ENCODE measurements around the gene ARHGAP12.

ARHGAP12 gene

DNA sequence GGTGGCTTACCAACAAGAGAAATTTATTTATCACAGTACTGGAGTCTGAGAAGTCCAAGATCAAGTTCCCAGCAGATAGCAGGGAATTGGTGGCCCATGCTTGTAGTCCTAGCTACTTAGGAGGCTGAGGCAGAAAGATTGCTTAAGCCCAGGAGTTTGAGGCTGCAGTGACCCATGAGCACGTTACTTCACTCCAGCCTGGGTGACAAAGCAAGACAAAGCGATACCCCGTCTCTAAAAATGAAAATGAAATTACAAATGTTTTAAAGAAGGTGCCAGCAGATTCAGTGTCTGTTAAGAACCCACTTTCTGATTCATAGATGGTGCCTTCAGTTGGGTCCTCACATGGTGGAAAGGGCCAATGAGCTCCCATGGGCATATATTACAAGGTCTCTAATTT, 20.6 kb upstream of the ARHGAP12 start:
- no peak for DNase-seq (ENCODE audit: low read depth in 2 of 2)
- TF ChIP-seq, protein P1, sequence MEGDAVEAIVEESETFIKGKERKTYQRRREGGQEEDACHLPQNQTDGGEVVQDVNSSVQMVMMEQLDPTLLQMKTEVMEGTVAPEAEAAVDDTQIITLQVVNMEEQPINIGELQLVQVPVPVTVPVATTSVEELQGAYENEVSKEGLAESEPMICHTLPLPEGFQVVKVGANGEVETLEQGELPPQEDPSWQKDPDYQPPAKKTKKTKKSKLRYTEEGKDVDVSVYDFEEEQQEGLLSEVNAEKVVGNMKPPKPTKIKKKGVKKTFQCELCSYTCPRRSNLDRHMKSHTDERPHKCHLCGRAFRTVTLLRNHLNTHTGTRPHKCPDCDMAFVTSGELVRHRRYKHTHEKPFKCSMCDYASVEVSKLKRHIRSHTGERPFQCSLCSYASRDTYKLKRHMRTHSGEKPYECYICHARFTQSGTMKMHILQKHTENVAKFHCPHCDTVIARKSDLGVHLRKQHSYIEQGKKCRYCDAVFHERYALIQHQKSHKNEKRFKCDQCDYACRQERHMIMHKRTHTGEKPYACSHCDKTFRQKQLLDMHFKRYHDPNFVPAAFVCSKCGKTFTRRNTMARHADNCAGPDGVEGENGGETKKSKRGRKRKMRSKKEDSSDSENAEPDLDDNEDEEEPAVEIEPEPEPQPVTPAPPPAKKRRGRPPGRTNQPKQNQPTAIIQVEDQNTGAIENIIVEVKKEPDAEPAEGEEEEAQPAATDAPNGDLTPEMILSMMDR (IDR thresholded peaks at IDR 0.05; ENCODE audit: low read depth, low read length), result no peak
- no peak overlapping the region for H3K4me3 ChIP-seq (replicated peaks in 1 of 2; ENCODE audit: low read depth in 2 of 2, low read length in 2 of 2)

DNA sequence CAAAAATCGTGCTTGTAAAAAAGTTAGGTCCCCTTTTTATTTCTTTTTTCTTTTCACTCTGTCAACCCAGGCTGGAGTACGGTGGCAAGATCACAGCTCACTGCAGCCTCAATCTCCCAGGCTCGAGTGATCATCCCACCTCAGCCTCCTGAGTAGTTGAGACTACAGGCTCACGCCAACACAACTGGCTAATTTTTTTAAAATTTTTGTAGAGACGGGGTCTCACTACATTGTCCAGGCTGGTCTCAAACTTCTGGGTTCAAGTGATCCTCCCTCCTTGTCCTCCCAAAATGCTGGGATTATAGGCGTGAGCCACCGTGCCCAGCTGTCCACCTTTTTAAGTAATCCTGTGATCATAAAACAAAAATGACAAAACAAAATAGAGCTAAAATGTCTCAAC, 19.4 kb upstream of the ARHGAP12 start:
- no peak for DNase-seq (ENCODE audit: low read depth in 2 of 2)
- H3K4me3 ChIP-seq (replicated peaks in 1 of 2; ENCODE audit: low read depth in 2 of 2, low read length in 2 of 2), result peak overlapping the region in 1 of 2 donors; percentile 13
- TF ChIP-seq, protein P1 (IDR thresholded peaks at IDR 0.05; ENCODE audit: low read depth, low read length), result no peak

DNA sequence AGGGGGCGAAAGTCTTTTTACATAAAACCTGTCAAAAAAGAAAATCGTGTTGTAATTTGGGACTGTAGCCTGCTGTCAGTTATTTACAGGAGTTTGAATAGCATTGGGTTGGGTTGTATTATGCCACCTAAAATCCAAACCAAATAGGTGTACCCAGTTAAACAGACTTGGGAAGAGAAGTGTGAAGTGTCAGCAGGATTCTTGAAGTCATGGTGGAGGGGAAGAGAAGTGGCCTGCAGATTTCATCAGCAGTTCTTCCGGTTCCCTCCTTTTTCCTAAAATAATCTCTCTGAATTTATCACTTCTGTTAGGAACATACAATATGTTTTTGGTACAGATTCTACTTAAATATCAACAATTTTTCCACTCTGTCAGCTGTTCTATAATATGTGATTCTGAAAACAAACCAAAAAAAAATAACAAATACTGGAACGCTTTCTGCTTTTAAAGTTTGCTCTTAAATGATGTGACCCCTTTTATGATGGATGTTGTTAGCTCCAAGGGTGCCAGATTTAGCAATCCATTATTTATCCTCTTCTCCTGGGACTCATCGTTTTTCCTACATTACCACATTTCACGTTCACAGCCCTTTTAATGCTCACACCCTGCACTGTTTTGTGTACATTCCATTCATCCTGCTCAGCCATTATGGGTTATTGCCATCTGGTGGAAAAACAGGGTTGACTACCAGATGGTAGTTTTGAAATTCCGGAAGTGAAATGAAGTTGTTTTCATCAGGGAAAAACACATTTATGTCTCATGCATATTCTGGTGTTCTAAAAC, 18.7 kb upstream of the ARHGAP12 start:
- peak overlapping the region in 1 of 2 donors; percentile 13 for H3K4me3 ChIP-seq (replicated peaks in 1 of 2; ENCODE audit: low read depth in 2 of 2, low read length in 2 of 2)
- peak; percentile 93 to 96 for DNase-seq (ENCODE audit: low read depth in 2 of 2)
- TF ChIP-seq, protein P1 (IDR thresholded peaks at IDR 0.05; ENCODE audit: low read depth, low read length), result peak; percentile 28

DNA sequence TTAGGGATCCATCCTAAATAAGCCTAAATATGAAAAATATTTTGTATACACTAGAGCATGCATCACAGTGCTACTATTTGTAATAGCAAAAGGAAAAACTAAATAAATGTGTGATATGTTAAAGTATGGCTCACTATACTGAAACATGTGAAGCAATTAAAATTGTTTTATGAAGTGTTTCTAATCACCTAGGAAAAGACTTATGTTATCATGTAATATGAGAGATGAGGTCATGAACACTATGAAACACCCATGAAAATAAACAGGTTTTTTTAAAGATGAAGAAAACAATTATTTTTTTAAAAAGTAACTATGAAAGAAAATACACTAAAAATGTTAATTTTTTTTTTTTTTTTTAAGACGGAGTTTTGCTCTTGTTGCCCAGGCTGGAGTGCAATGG, 16.8 kb upstream of the ARHGAP12 start:
- DNase-seq (ENCODE audit: low read depth in 2 of 2), result no peak
- no peak overlapping the region for H3K4me3 ChIP-seq (replicated peaks in 1 of 2; ENCODE audit: low read depth in 2 of 2, low read length in 2 of 2)
- TF ChIP-seq, protein P1 (IDR thresholded peaks at IDR 0.05; ENCODE audit: low read depth, low read length), result no peak

DNA sequence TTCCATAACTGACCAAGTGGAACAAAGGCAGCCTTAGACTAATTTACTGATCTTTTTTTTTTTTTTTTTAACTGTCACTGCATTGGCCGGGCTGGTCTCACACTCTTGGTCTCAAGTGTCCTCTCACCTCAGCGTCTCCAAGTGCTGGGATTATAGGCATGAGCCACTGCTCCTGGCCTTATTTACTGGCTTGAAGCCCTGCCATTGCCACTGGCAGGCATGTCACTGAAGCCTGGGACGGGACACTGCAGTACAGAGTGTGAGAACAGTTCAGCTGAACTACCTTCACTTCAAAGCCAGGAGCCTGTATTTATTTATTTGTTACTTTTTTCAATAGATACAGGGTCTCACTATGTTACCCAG, 15.4 kb upstream of the ARHGAP12 start:
- no peak for DNase-seq (ENCODE audit: low read depth in 2 of 2)
- no peak overlapping the region for H3K4me3 ChIP-seq (replicated peaks in 1 of 2; ENCODE audit: low read depth in 2 of 2, low read length in 2 of 2)
- TF ChIP-seq, protein P1 (IDR thresholded peaks at IDR 0.05; ENCODE audit: low read depth, low read length), result no peak

DNA sequence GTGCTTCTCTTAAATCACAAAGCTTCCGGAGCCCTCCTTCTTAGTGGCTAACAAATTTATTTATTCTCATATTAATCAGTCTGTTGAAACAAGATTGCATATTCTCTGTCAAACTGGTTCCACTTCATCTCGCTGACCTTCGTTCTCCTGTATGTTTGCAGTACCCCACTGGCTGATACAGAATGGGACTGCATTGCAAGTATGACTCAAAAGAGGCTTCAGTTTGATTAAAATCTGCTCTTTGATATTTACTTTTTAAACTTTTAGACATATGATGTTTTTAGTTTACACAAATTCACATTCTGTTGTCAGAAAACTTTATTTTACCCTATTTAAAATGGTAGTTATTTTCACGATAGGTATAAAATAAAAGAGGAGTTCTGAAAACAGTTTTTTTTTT, 14.3 kb upstream of the ARHGAP12 start:
- no peak overlapping the region for H3K4me3 ChIP-seq (replicated peaks in 1 of 2; ENCODE audit: low read depth in 2 of 2, low read length in 2 of 2)
- TF ChIP-seq, protein P1 (IDR thresholded peaks at IDR 0.05; ENCODE audit: low read depth, low read length), result no peak
- no peak for DNase-seq (ENCODE audit: low read depth in 2 of 2)

DNA sequence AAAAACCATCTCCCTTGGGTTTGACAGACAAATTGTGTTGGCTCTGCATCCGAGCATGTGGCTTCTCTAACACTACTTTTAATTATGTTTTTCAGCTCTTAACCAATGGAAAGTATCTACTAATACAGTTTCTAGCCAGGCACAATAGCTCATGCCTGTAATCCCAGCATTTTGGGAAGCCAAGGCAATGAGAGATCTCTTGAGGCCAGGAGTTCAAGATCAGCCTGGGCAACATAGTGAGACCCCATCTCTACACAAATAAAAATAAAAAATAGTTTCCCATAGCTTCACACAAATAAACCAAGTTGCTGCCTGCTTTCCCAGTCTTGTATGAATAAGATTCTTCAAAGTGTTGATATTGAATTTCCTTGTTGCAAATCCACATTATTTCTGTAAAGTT, 13.8 kb upstream of the ARHGAP12 start:
- no peak overlapping the region for H3K4me3 ChIP-seq (replicated peaks in 1 of 2; ENCODE audit: low read depth in 2 of 2, low read length in 2 of 2)
- TF ChIP-seq, protein P1 (IDR thresholded peaks at IDR 0.05; ENCODE audit: low read depth, low read length), result no peak
- no peak for DNase-seq (ENCODE audit: low read depth in 2 of 2)

Data from cardiac fibroblast (primary cell).